Measurements from ENCODE around the gene CEP350.

CEP350 gene

DNA sequence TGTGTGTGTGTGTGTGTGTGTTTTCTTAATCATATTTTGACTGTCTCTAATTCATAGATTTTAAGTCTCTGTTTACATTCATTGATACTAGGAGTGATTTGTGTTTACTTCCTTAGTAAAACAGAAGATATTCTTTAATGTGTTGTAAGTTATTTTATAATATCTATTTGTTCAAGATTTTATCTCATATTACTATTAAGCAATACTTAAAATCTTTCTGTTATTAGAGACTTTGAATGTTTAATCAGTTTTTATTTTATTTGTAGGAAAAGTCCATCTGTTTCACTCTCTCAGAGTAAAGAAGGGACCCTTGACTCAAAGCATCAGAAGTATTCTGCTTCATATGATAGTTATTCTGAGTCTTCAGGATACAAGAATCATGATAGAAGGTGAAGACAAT is 89.2 kb downstream of the CEP350 start:
- no peak for DNase-seq (ENCODE audit: low read depth)
- TF ChIP-seq, protein P1, sequence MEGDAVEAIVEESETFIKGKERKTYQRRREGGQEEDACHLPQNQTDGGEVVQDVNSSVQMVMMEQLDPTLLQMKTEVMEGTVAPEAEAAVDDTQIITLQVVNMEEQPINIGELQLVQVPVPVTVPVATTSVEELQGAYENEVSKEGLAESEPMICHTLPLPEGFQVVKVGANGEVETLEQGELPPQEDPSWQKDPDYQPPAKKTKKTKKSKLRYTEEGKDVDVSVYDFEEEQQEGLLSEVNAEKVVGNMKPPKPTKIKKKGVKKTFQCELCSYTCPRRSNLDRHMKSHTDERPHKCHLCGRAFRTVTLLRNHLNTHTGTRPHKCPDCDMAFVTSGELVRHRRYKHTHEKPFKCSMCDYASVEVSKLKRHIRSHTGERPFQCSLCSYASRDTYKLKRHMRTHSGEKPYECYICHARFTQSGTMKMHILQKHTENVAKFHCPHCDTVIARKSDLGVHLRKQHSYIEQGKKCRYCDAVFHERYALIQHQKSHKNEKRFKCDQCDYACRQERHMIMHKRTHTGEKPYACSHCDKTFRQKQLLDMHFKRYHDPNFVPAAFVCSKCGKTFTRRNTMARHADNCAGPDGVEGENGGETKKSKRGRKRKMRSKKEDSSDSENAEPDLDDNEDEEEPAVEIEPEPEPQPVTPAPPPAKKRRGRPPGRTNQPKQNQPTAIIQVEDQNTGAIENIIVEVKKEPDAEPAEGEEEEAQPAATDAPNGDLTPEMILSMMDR (conservative IDR thresholded peaks at IDR 0.05; ENCODE audit: low read length), result no peak
- H3K4me3 ChIP-seq (ENCODE audit: low read length), result no peak overlapping the region

DNA sequence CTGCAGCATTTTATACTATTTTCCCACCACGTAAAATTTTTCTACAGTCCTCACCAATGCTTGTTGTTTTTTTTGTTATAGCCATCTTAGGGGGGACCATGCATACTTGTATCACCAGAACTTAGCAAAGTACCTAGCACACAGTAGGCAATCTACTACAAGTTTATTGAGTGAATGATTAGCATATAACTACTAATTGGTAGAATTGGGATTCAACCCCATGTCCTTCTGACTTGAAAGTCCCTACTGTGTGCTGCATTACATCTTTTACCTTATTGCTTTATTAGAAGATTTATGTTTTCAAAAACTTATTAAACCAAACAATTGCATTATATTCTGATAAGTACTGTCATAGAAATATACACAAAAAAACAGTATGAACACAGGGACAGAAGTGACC is 92.1 kb downstream of the CEP350 start:
- TF ChIP-seq, protein P1 (conservative IDR thresholded peaks at IDR 0.05; ENCODE audit: low read length), result no peak
- DNase-seq (ENCODE audit: low read depth), result no peak

DNA sequence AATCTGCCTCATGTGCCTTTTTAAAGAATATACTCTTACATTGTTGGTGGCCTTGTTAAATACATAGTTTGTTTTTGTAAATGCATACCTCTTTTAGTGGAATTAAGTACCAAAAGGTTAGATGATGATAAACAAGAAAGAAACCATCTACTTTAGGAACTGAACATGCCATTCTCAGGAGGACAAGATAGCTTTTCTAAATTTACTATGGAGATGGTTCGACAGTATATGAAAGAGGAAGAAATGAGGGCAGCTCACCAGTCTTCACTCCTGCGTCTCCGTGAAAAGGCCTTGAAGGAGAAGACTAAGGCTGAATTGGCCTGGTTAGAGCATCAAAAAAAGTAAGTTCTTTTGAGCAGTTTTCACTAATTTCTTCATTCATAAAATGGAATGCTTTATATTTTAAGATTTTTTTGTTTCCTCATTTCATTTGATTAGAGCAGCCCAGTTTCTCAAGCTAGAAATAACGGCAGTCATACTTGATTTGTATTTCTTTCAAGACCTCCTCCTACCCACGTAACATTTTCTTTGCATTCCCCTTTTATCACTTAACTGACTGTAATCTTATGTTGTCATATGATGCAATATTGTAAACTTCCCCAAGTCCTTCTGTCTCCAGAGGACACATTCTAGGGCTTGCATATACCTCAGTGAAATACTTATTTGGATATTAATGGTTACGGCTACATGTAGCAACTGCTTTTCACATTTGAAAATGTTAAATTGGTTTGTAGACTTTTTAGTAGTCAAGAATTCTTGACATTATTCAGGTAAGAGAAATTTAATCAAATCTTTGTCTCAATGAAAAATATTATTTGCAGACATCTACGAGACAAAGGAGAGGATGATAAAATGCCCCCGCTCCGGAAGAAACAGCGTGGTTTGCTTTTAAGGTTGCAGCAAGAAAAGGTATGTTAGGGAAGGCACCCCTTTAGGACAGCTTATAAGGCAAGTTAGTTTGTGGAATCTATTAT is 99.3 kb downstream of the CEP350 start:
- H3K4me3 ChIP-seq (ENCODE audit: low read length), result no peak overlapping the region
- TF ChIP-seq, protein P1 (conservative IDR thresholded peaks at IDR 0.05; ENCODE audit: low read length), result no peak
- DNase-seq (ENCODE audit: low read depth), result no peak

More for the DNA sequence above, 92.1 kb downstream of the CEP350 start:
- H3K4me3 ChIP-seq (ENCODE audit: low read length), result no peak overlapping the region

DNA sequence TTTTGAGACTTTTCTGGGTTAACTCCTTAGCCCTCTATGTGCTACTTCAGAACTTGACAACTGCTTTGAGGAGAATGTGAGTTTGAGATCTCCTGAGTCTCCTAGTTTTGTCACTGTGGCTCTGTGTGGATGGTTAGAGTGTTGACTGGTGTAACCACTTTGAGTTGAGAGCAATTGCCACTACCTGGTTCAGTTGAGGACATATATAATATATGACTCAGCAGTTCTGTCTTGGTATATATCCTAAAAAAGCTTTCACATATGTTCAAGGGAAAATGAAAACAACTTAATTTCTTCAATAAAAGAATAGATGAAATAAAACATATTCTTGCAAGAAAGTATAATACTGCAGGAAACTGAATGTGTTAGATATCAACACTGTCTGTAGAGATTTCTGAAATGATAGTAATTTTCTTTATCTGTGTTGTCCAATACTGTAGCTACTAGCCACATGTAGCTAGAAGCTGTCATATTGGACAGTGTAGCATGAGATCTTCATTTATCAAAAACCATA is 103.3 kb downstream of the CEP350 start:
- TF ChIP-seq, protein P1 (conservative IDR thresholded peaks at IDR 0.05; ENCODE audit: low read length), result no peak
- no peak for DNase-seq (ENCODE audit: low read depth)
- no peak overlapping the region for H3K4me3 ChIP-seq (ENCODE audit: low read length)

DNA sequence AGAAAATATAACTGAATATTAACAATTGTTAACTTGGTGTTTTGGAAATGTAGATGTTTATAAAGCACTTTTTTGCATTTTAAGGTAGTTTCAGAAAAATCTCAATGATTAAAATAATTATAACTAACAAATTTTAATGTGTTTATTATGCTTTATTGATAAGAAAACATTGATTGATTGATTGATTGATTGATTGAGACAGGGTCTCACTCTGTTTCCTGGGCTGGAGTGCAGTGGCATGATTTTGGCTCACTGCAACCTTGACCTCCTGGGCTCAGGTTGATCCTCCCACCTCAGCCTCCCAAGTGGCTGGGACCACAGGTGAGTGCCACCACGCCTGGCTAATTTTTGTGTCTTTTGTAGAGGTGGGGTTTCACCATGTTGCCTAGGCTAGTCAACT is 106.4 kb downstream of the CEP350 start:
- TF ChIP-seq, protein P1 (conservative IDR thresholded peaks at IDR 0.05; ENCODE audit: low read length), result no peak
- H3K4me3 ChIP-seq (ENCODE audit: low read length), result no peak overlapping the region
- DNase-seq (ENCODE audit: low read depth), result no peak

DNA sequence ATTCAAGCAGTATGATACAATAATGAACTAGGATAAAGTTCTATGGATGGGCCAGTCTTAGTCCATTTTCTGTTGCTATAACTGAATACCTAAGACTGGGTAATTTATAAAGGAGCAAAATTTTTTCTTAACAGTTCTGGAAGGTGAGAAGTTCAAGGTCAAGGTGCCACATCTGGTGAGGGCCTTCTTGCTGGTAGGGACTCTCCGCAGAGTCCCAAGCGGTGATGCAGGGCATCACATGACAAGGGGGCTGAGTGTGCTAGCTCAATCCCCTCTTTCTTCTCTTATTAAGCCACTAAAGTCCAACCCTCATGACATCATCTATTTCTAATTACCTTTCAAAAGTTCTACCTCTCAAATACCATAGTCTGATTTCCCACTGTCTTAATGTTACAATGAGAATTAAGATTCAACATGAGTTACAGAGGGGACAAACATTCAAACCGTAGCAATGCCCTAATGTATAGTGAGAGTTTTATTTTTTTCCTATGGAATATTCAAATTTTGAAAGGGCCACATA is 107.9 kb downstream of the CEP350 start:
- DNase-seq (ENCODE audit: low read depth), result no peak
- H3K4me3 ChIP-seq (ENCODE audit: low read length), result no peak overlapping the region
- TF ChIP-seq, protein P1 (conservative IDR thresholded peaks at IDR 0.05; ENCODE audit: low read length), result no peak
